Endothelial cell of umbilical vein (primary cell): ENCODE results near the gene STARD13.

Source experiments
- EZH2 ChIP-seq: IDR thresholded peaks from 2 replicates; pipeline ENCODE4 v1.6.1; 2012; ENCODE audit warnings: borderline replicate concordance, low read depth, mild to moderate bottlenecking, moderate library complexity, low read length, inconsistent platforms; ENCODE audit not compliant: severe bottlenecking
- FOS ChIP-seq: IDR thresholded peaks from 2 replicates; pipeline ENCODE4 v1.6.1; 2011; ENCODE audit warnings: mild to moderate bottlenecking, low read length, moderate library complexity, borderline replicate concordance; ENCODE audit not compliant: insufficient read depth
- POLR2A ChIP-seq: IDR thresholded peaks from 2 replicates; pipeline ENCODE4 v1.6.1; 2012; ENCODE audit warnings: low read depth, mild to moderate bottlenecking, control low read depth, low read length
- POLR2AphosphoS5 ChIP-seq: IDR thresholded peaks from 2 replicates; pipeline ENCODE4 v1.6.1; 2012; ENCODE audit warnings: low read depth, mild to moderate bottlenecking, control low read depth, low read length, moderate library complexity; ENCODE audit not compliant: insufficient read depth
- TF ChIP-seq, protein P1 (sequence below), 2 donors: IDR thresholded peaks; 1 replicate in 1 of 2; 2 replicates in 1 of 2; pipeline ENCODE4 v1.5.1; 2011; ENCODE audit warnings: low read length in 2 of 2, mild to moderate bottlenecking in 2 of 2, moderate library complexity in 2 of 2, control low read depth in 1 of 2, inconsistent platforms in 1 of 2, low read depth in 1 of 2; ENCODE audit not compliant: insufficient read depth in 1 of 2; ENCODE audit errors: extremely low read depth in 1 of 2

- TF ChIP-seq, protein P1, sequence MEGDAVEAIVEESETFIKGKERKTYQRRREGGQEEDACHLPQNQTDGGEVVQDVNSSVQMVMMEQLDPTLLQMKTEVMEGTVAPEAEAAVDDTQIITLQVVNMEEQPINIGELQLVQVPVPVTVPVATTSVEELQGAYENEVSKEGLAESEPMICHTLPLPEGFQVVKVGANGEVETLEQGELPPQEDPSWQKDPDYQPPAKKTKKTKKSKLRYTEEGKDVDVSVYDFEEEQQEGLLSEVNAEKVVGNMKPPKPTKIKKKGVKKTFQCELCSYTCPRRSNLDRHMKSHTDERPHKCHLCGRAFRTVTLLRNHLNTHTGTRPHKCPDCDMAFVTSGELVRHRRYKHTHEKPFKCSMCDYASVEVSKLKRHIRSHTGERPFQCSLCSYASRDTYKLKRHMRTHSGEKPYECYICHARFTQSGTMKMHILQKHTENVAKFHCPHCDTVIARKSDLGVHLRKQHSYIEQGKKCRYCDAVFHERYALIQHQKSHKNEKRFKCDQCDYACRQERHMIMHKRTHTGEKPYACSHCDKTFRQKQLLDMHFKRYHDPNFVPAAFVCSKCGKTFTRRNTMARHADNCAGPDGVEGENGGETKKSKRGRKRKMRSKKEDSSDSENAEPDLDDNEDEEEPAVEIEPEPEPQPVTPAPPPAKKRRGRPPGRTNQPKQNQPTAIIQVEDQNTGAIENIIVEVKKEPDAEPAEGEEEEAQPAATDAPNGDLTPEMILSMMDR (IDR thresholded peaks at IDR 0.05; ENCODE audit: extremely low read depth in 1 of 2, insufficient read depth in 1 of 2, low read depth in 1 of 2, low read length in 2 of 2): no peak
- TF ChIP-seq POLR2A (no peak), POLR2AphosphoS5 (peak; percentile 60), EZH2 (no peak), FOS (no peak)
Observed at GRCh38 chr13:33193428-33193974, 92.1 kb downstream of the STARD13 start.
